Choroid plexus epithelial cell (primary cell): ENCODE results near the gene MPG.
"Not testable (repeated sequence)": the region's sequence is repeated elsewhere in the genome, so short reads cannot be mapped to it uniquely, and the experiment has no call there.

Source experiments
- DNase-seq: peaks from one replicate; pipeline ENCODE4 v3.0.0-alpha.2; 2010; ENCODE audit warnings: low read depth
- H3K4me3 ChIP-seq: 2 replicates; pipeline ENCODE4 v1.5.1; 2011; ENCODE audit warnings: low read depth, mild to moderate bottlenecking, control low read depth, low read length, moderate library complexity
- CTCF ChIP-seq: conservative IDR thresholded peaks from 2 replicates; pipeline ENCODE4 v1.5.1; 2011; ENCODE audit warnings: low read depth, mild to moderate bottlenecking, control low read depth, inconsistent platforms, low read length, moderate library complexity

The MPG gene

GRCh38 chr16:43294-43693, 34.7 kb upstream of the MPG start:
- no peak overlapping the region for H3K4me3 ChIP-seq
- DNase-seq, result no peak

GRCh38 chr16:44655-45054, 33.4 kb upstream of the MPG start:
- no peak for TF ChIP-seq CTCF
- DNase-seq, result no peak

More at GRCh38 chr16:43294-43693, 34.7 kb upstream of the MPG start:
- TF ChIP-seq CTCF, result no peak

GRCh38 chr16:45454-45853, 32.6 kb upstream of the MPG start:
- TF ChIP-seq CTCF, result no peak
- H3K4me3 ChIP-seq, result no peak overlapping the region
- DNase-seq, result no peak

More at GRCh38 chr16:44655-45054, 33.4 kb upstream of the MPG start:
- no peak overlapping the region for H3K4me3 ChIP-seq

- not testable (repeated sequence) for DNase-seq, H3K4me3 ChIP-seq
These were observed 31.5 kb upstream of the MPG start for GRCh38 chr16:46510-46909.

GRCh38 chr16:47234-47633, 30.8 kb upstream of the MPG start:
- TF ChIP-seq CTCF, result no peak

GRCh38 chr16:50769-51591, 27.0 kb upstream of the MPG start:
- DNase-seq, result no peak
- TF ChIP-seq CTCF, result no peak
- H3K4me3 ChIP-seq, result no peak overlapping the region

More at GRCh38 chr16:47234-47633, 30.8 kb upstream of the MPG start:
- H3K4me3 ChIP-seq, result no peak overlapping the region
- DNase-seq, result no peak

- DNase-seq, result peak; percentile 99
- no peak for TF ChIP-seq CTCF
- peak within 1 kb of the TSS; percentile 89 for H3K4me3 ChIP-seq
These were observed 24.4 kb upstream of the MPG start, which contains the start of the genes POLR3K and SNRNP25 for GRCh38 chr16:53346-54236. POLR3K (minus strand) TSS chr16:53608; CDS start chr16:53586, 22 bp downstream. SNRNP25 (plus strand) TSS chr16:53828; CDS start chr16:54017, 189 bp downstream.
